GM18517 (cell line): ENCODE measurements around the gene RTN4RL1.

ENCODE experiments used
- ATAC-seq: cut with Tn5 transposase; IDR thresholded peaks from one replicate; pipeline ENCODE4 v1.9.1; 2021; ENCODE audit warnings: mild to moderate bottlenecking, moderate library complexity; ENCODE audit not compliant: unreplicated experiment

Gene RTN4RL1

GRCh38 chr17:2059547-2060384 is 34.6 kb upstream of the RTN4RL1 start:
- no peak for ATAC-seq

GRCh38 chr17:2058586-2059546 is 33.7 kb upstream of the RTN4RL1 start:
- ATAC-seq, result no peak

DNA sequence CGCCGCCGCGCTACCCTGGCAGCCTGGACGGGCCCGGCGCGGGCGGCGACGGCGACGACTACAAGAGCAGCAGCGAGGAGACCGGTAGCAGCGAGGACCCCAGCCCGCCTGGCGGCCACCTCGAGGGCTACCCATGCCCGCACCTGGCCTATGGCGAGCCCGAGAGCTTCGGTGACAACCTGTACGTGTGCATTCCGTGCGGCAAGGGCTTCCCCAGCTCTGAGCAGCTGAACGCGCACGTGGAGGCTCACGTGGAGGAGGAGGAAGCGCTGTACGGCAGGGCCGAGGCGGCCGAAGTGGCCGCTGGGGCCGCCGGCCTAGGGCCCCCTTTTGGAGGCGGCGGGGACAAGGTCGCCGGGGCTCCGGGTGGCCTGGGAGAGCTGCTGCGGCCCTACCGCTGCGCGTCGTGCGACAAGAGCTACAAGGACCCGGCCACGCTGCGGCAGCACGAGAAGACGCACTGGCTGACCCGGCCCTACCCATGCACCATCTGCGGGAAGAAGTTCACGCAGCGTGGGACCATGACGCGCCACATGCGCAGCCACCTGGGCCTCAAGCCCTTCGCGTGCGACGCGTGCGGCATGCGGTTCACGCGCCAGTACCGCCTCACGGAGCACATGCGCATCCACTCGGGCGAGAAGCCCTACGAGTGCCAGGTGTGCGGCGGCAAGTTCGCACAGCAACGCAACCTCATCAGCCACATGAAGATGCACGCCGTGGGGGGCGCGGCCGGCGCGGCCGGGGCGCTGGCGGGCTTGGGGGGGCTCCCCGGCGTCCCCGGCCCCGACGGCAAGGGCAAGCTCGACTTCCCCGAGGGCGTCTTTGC is 32.8 kb upstream of the RTN4RL1 start:
- no peak for ATAC-seq

DNA sequence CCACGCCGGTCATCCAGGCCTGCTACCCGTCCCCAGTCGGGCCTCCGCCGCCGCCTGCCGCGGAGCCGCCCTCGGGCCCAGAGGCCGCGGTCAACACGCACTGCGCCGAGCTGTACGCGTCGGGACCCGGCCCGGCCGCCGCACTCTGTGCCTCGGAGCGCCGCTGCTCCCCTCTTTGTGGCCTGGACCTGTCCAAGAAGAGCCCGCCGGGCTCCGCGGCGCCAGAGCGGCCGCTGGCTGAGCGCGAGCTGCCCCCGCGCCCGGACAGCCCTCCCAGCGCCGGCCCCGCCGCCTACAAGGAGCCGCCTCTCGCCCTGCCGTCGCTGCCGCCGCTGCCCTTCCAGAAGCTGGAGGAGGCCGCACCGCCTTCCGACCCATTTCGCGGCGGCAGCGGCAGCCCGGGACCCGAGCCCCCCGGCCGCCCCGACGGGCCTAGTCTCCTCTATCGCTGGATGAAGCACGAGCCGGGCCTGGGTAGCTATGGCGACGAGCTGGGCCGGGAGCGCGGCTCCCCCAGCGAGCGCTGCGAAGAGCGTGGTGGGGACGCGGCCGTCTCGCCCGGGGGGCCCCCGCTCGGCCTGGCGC is 32.1 kb upstream of the RTN4RL1 start:
- no peak for ATAC-seq

GRCh38 chr17:2056206-2057174 is 31.4 kb upstream of the RTN4RL1 start:
- no peak for ATAC-seq

DNA sequence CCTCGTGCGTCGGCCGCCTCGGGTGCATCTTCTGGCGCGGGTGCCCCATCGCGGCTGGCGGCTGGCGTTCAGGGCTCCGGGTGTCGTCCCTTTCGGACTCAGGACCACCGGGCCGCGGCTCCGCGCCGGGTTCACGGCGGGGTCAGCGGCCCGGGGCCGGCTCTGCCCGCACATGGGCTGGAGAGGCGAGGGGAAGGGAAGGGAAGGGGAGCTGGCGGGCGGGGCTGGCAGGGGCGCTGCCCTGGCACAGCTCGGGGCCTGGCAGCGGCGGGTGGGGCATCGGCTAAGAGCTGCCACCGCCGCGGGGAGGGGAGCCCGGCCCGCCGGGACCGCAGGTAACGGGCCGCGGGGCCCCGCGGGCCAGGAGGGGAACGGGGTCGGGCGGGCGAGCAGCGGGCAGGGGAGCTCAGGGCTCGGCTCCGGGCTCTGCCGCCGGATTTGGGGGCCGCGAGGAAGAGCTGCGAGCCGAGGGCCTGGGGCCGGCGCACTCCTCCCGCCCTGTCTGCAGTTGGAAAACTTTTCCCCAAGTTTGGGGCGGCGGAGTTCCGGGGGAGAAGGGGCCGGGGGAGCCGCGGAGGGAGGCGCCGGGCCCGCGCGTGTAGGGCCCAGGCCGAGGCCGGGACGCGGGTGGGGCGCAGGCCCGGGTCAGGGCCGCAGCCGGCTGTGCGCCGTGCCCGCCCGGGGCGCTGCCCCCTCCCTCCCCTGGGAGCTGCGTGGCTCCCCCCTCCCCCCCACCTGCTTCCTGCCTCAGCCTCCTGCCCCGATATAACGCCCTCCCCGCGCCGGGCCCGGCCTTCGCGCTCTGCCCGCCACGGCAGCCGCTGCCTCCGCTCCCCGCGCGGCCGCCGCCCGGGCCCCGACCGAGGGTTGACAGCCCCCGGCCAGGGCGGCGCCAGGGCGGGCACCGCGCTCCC is 30.4 kb upstream of the RTN4RL1 start:
- no peak for ATAC-seq

GRCh38 chr17:2054512-2055291 is 29.6 kb upstream of the RTN4RL1 start, which contains the start of gene HIC1:
TSS of gene HIC1 (plus strand) at chr17:2055103. CDS start at chr17:2056691, 1,588 bp downstream.
- ATAC-seq, result peak; percentile 46

- no peak for ATAC-seq
These were observed 29.1 kb upstream of the RTN4RL1 start for GRCh38 chr17:2054262-2054511.

GRCh38 chr17:2053380-2054261 is 28.5 kb upstream of the RTN4RL1 start:
- no peak for ATAC-seq

GRCh38 chr17:2051933-2052559 is 26.9 kb upstream of the RTN4RL1 start:
- ATAC-seq, result no peak

- ATAC-seq, result no peak
These were observed 26.2 kb upstream of the RTN4RL1 start for GRCh38 chr17:2051061-2051932.

DNA sequence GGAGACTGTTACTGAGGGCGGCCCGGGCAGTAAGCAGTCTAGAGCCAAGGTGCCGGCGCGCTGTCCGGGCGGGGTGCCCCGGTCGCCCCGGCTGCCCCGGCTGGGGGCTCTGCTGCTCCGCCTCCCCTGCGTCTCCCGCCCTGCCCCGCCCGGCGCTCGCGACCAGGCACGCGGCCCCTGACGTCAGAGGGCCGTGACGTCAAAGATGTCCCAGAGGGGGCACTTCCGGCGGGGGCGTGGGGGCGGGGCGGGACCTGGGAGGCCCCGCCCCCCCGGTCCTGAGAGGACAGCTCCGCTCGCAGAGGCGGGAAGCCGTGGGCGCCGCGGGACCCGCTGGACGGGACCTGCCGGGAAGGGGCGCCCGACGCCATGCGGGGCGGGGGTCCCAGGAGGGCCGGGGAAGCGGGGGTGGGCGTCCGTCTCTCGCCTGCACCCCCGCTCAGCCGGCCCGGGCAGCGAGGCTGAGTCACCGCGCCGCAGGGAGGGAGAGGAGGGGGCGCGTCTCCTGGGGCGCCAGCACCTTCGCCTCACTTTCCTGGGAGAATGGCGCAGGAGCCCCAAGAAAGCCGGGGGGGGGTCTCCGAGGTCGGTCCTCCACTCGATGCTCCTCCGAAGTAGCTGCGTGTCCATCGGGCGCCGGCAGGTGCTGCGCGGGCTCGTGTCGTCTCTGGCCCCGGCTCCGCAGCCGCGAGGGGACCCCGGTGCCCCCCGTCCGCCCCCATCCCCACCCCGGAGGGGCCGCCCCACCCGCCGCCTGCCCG is 25.3 kb upstream of the RTN4RL1 start:
- peak; percentile 15 for ATAC-seq

GRCh38 chr17:2049333-2050299 is 24.5 kb upstream of the RTN4RL1 start:
- ATAC-seq, result peak; percentile 54
